CD4-positive, alpha-beta T cell treated with Interferon alpha-2 for 1 hour (primary cell): ENCODE data around the gene FCRLB.
A peak's percentile ranks its signal among the peaks of the same experiment; 100 is the strongest.
"Not testable (repeated sequence)": the region's sequence is repeated elsewhere in the genome, so short reads cannot be mapped to it uniquely, and the experiment has no call there.

Experiments
- DNase-seq, 2 donors: peaks; one replicate each; pipeline ENCODE4 v3.0.0-alpha.2; 2020 to 2022

The FCRLB gene

GRCh38 chr1:161721738-161722343, 497 bp downstream of the FCRLB start:
- DNase-seq: peak in 1 of 2 donors; percentile 52

GRCh38 chr1:161722406-161722805, 1.1 kb downstream of the FCRLB start:
- DNase-seq: no peak

- no peak for DNase-seq
These were observed 2.3 kb downstream of the FCRLB start for GRCh38 chr1:161723459-161724141.

GRCh38 chr1:161725258-161725907, 4.0 kb downstream of the FCRLB start:
- DNase-seq: not testable (repeated sequence)

GRCh38 chr1:161725908-161726472, 4.6 kb downstream of the FCRLB start:
- DNase-seq: peak in 1 of 2 donors; percentile 35

GRCh38 chr1:161726473-161727255, 5.3 kb downstream of the FCRLB start:
- peak; percentile 69 to 79 for DNase-seq

- peak; percentile 23 to 66 for DNase-seq
These were observed 6.0 kb downstream of the FCRLB start for GRCh38 chr1:161727256-161727924.

- no peak for DNase-seq
These were observed 7.3 kb downstream of the FCRLB start for GRCh38 chr1:161728376-161729226.

GRCh38 chr1:161730050-161730564, 8.8 kb downstream of the FCRLB start:
- DNase-seq: peak in 1 of 2 donors; percentile 25

GRCh38 chr1:161731241-161731640, 9.9 kb downstream of the FCRLB start:
- no peak for DNase-seq

- DNase-seq: no peak
These were observed 10.8 kb downstream of the FCRLB start for GRCh38 chr1:161731981-161732718.

GRCh38 chr1:161733526-161733925, 12.2 kb downstream of the FCRLB start:
- DNase-seq: no peak

- no peak for DNase-seq
These were observed 14.5 kb downstream of the FCRLB start for GRCh38 chr1:161735837-161736236.

- no peak for DNase-seq
These were observed 15.1 kb downstream of the FCRLB start for GRCh38 chr1:161736335-161736969.

- DNase-seq: no peak
These were observed 16.3 kb downstream of the FCRLB start for GRCh38 chr1:161737625-161738024.

GRCh38 chr1:161738627-161739287, 17.4 kb downstream of the FCRLB start:
- peak; percentile 61 to 68 for DNase-seq

- peak in 1 of 2 donors; percentile 52 for DNase-seq
These were observed 18.7 kb downstream of the FCRLB start for GRCh38 chr1:161739865-161740566.

- no peak for DNase-seq
These were observed 19.6 kb downstream of the FCRLB start for GRCh38 chr1:161740921-161741320.

- no peak for DNase-seq
These were observed 21.9 kb downstream of the FCRLB start for GRCh38 chr1:161743231-161743630.
